ENCODE data around the gene CCDC85B.

DNA sequence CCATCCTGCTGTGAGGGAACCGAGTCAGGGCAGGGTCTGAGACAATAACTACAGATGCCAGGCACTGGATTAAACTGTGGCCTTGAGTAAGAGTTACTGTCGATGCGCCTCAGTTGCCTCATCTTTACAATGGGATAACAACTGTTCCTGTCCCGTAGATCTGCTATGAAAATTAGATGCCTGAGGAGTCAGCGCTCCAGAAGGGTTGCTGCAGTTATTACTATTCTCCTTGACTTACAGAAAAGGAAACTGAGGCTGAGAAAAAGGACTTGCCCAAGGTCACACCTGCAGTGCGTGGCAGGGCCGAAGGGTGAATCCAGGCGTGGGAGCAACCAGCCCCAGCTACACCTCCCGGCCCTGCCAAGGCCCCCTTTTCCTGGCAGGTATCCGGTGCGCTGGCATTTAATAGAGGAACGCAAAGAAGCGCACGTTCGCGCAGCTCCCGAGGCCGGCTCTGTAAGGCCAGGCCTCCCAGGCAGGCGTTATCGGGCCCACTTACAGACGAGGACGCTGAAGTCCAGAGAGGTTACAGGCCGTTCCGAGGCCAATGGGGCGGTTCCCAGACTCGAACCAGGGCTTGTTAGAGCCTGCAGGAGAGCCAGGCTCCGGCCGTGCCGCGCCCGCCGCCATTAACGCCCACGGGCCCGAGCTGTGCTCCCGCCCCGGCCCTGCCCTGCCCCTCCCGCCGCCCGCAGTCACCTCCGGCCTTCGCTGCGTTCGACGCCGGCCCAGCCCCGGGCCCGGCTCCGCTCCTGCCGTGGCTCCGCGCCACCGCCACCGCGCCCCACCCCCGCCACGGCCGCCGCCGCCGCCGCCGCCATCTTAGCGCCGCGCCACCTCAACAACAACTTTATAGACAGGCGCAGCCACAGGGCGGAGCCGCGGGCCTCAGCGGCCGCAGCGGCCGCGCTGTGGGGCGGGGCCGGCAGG, 28.0 kb downstream of the CCDC85B start, which contains the start of gene C11orf68:
- TF ChIP-seq, protein P1, sequence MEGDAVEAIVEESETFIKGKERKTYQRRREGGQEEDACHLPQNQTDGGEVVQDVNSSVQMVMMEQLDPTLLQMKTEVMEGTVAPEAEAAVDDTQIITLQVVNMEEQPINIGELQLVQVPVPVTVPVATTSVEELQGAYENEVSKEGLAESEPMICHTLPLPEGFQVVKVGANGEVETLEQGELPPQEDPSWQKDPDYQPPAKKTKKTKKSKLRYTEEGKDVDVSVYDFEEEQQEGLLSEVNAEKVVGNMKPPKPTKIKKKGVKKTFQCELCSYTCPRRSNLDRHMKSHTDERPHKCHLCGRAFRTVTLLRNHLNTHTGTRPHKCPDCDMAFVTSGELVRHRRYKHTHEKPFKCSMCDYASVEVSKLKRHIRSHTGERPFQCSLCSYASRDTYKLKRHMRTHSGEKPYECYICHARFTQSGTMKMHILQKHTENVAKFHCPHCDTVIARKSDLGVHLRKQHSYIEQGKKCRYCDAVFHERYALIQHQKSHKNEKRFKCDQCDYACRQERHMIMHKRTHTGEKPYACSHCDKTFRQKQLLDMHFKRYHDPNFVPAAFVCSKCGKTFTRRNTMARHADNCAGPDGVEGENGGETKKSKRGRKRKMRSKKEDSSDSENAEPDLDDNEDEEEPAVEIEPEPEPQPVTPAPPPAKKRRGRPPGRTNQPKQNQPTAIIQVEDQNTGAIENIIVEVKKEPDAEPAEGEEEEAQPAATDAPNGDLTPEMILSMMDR (IDR thresholded peaks at IDR 0.05; ENCODE audit: poor library complexity), result no peak
- TF ChIP-seq EZH2 (IDR thresholded peaks at IDR 0.05; ENCODE audit: borderline replicate concordance), result no peak
